NCI-H345 treated with DMSO at 0.1 percent for 48 hours (cell line): Measurements from ENCODE around the gene BMX.

Experiments
- DNase-seq: peaks from one replicate; lab custom pipeline; 2025; ENCODE audit not compliant: unreplicated experiment; lab: John Stamatoyannopoulos, UW

BMX gene

DNA sequence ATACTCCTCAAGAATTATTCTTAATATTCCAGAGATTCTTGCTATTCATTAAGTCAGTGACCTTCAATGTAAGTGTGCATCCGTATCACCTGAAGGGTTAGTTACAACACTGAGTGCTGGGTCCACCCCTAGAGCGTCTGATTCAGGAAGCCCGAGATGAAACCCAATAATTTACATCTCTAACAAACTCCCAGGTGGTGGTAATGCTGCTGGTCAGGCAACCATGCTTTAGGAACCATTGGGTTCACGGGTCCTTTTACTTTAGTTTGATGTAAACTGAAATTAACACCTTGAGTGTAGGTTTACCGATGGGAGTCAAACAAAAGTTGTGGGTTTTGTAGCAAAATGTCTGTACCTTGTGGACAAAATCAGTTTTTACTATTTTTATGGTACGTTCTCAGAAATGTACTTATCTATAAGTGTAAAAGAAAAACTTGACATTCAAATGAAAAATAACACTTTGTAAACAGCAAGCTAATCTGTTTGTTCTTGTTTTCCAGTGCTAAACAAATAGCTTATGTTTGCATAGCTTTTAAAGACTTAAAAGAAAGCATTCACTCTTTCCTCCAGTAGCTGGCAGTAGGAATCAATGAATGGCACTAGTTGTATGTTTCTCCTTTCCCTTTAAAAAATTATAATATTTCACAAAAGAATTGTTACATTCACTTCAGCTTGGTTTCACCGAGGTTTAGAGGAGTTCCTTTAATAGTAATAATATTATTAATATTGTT lies 67.4 kb downstream of the BMX start:
- DNase-seq = no peak

DNA sequence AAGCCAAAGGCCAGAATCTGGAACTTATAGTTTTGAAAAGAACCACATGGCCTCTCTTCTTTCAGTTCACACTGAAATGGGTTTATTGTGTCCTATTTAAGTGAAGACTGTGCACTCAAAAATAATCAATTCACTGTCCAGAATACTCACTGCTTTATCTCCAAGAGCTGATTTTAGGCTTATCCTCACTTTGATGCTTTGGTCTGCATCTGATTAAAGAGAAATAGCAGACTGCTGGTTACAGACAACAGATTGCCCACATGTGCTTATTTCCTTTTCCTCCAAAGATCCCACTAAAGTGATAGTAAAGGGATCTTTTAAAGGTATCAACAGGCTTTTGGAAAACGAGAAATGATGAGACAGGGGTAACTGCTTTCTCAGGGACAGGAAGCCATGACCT lies 69.5 kb downstream of the BMX start:
- DNase-seq = no peak

DNA sequence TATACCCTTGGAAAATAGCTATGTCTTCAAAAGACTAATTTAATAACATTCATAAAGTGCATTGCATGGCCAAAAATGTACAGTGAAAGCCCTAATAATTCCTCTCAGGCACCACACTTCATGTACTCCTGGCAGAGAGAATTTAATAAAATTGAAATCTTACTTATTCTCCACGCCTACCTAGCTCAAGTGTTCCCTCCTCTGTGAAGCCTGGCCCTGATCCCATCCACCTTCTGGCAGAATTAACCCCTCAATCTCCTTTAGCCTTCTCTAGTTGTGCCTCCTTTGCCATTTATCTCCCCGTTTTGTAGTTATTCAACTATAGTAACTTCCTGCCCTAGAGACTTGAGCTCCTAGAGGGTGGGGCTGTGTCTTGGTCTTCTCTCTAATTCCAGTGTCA lies 73.4 kb downstream of the BMX start:
- DNase-seq = no peak

GRCh38 chrX:15576019-15576418 lies 75.4 kb downstream of the BMX start:
- no peak for DNase-seq

- no peak for DNase-seq
Observed at GRCh38 chrX:15579778-15580747, 79.5 kb downstream of the BMX start.

DNA sequence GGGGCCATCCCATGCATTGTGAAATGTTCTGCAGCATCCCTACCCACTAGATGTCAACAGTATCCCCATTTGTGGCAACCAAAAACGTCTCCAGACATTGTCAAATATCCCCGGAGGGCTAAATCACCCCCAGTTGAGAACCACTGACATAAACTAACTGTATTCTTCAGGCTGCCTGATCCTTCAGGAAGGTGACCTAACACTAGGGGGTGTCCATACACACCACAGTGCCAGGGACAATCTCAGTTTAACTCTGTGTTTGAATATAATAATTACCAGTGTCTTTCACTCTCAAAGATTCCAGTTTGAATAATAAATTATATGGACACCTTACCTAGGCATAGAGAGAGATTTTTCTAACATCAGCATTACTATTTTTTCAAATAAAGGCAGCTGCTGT lies 93.8 kb downstream of the BMX start:
- DNase-seq = no peak

DNA sequence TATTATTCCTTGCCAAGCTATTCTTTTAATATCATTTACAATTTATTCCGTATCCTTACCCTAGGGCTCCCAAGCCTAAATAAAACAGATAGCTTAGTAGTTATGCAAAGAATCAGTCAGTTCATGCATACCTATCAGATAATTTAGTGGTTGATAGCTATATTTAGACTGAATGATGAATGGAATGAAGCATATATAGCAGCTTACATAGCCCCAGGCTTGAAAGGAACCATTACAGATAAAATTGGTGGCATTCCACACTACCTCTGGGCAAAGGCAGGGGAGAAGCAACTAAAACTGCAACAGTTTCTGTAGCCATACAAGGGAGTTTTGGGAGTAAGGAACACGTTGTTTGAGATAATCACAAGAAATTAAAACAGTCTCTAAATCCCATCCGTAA lies 97.4 kb downstream of the BMX start:
- DNase-seq = no peak

- no peak for DNase-seq
Observed at GRCh38 chrX:15599461-15599860, 98.9 kb downstream of the BMX start.

- DNase-seq = no peak
Observed at GRCh38 chrX:15600049-15600448, 99.4 kb downstream of the BMX start.

DNA sequence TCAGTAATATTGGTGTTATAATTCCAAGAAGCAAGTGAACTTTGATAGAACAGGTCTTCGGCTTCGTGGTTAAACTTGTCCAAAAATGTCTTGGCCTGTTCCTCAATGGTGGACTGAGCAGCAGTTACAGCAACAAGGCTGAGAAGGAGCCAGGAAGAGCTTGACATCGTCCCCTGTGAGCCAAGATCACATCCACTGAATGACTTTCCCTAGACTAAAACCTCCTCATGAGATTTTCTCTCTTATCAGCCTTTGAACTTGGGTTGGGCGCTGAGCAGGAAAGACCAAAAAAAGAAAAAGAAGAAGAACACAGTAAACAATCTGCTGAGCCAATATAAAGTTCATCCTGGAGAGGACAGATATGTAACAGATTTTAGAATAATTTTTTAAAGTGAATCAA lies 100.1 kb downstream of the BMX start, which contains the start of gene ACE2:
Gene ACE2, minus strand, starts transcription at position 216 of the 400 bp plus-strand sequence. Its CDS starts 49 bp downstream, at position 167.
- no peak for DNase-seq

DNA sequence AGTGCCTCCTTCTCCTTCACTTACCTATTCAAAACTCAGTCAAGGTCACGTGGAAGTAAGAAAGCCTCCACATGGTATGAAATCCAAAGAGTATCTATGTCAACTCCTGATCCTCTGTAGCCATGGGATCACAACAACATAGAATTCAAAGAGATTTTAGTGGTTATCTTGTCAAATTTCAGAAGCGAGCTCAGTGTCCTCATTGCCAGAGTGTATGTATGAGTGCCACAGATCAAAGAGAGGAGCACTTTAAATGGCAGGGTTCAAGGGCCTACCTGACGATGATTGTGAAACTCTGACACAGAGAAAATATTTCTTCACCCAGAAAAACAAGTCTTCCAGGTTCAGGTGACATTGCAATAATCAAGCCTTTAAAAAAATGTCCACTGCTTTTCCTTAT lies 101.3 kb downstream of the BMX start:
- DNase-seq = no peak

DNA sequence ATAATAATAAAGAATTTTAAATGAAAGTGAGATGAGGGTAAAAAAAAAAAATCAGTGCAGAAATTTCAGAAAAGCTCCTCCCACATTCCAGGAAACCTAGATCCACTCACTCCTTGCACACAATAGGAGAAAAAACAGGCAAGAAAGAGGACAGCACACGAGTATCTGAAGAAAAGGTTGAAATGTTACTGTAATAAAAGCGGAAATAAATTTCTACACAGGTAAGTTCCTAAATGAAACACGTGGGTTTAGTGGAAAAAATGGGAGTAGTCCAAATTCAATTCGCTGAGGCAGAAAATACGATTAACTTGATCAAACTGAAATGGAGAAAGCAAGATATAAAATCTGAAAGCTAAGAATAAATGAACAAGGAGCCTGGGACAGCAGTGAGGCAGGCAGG lies 102.2 kb downstream of the BMX start:
- DNase-seq = no peak

DNA sequence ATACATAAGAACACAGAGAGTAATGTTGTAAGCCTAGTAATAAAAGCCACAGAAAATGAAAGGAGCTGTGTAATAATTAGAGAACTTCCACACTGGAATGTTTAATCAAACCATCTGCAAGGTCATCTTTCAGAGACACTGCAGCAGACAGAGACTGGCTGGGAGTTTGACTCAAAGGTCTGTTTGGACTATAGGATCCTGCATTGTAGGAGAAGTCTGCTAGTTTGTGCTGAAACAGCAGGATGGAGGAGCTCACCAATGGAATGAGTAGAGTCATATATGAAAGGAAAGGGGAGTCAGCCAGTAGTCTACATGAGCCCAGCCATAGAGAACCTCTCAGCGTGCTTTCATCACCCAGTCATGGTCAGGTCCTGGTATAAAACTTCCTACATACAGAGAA lies 104.6 kb downstream of the BMX start:
- DNase-seq = no peak
